Left lung (tissue), 10 donors: ENCODE data around the gene FADS2. TPM values are rescaled to one million over a fixed set of nuclear protein-coding genes. Genes with fewer than 3 reads are reported as not detected.

Experiments used
- ATAC-seq: fragments of 200-7000 bp; cut with Tn5 transposase; one replicate; pipeline ENCODE4 v1.9.1; 2020; ENCODE audit warnings: moderate library complexity
- DNase-seq, 4 donors: peaks; one replicate each; pipeline ENCODE4 v3.0.0-alpha.2; 2013 to 2020
- H3K27ac ChIP-seq, 2 donors: fragments of 200-600 bp; sonication (generic) in 1 of 2; one replicate each; pipeline versions ENCODE4 v1.5.0 to v1.8.0; 2020 to 2021
- H3K27me3 ChIP-seq, 2 donors: fragments of 200-600 bp; sonication (generic) in 1 of 2; one replicate each; pipeline versions ENCODE4 v1.5.0 to v1.8.0; 2020 to 2021
- H3K36me3 ChIP-seq, 2 donors: fragments of 200-600 bp; sonication (generic) in 1 of 2; one replicate each; pipeline versions ENCODE4 v1.5.0 to v1.8.0; 2020 to 2021
- H3K4me1 ChIP-seq, 2 donors: fragments of 200-600 bp; one replicate each; pipeline ENCODE4 v1.8.0; 2021
- H3K4me3 ChIP-seq, 2 donors: fragments of 200-600 bp; sonication (generic) in 1 of 2; one replicate each; pipeline versions ENCODE4 v1.5.0 to v1.8.0; 2020 to 2021; ENCODE audit warnings: mild to moderate bottlenecking in 1 of 2
- H3K9me3 ChIP-seq, 2 donors: fragments of 200-600 bp; sonication (generic) in 1 of 2; one replicate each; pipeline versions ENCODE4 v1.5.0 to v1.8.0; 2020 to 2021
- intact Hi-C, 2 donors: fragments of 100-400 bp; cut with DNase I; formaldehyde crosslinking; loops; one replicate each; pipeline versions ENCODE4 v1.11.2 to v1.14.2; 2022
- polyA plus RNA-seq, 6 donors: library from polyadenylated mRNA; unstranded; fragments of 120-200 nt; gene quantifications; one replicate each; pipeline ENCODE4 v1.2.1, GENCODE V29; 2013; ENCODE audit not compliant: insufficient read length in 6 of 6
- total RNA-seq, 2 donors: library from RNA; stranded (reverse); fragmentation: NEBNext Ultra II Directional; extraction: Animal tissue kit (Norgen Biotek cat#: 25700); gene quantifications; one replicate each; pipeline ENCODE4 v1.2.1, GENCODE V29; 2021
- TF ChIP-seq, protein P1 (sequence below), 2 donors: fragments of 200-600 bp; sonication (generic) in 1 of 2; IDR thresholded peaks; one replicate each; pipeline versions ENCODE4 v1.5.0 to v1.8.0; 2021; ENCODE audit warnings: antibody characterized with exemption in 2 of 2
- donor health status: DM: no; HTN: yes; CAD: no.
- donor health status: DM: no; HTN: no; CAD: no.

The FADS2 gene
- total and polyA plus RNA-seq, 8 donors, result 45.4 to 295 (median 94.9) TPM

DNA sequence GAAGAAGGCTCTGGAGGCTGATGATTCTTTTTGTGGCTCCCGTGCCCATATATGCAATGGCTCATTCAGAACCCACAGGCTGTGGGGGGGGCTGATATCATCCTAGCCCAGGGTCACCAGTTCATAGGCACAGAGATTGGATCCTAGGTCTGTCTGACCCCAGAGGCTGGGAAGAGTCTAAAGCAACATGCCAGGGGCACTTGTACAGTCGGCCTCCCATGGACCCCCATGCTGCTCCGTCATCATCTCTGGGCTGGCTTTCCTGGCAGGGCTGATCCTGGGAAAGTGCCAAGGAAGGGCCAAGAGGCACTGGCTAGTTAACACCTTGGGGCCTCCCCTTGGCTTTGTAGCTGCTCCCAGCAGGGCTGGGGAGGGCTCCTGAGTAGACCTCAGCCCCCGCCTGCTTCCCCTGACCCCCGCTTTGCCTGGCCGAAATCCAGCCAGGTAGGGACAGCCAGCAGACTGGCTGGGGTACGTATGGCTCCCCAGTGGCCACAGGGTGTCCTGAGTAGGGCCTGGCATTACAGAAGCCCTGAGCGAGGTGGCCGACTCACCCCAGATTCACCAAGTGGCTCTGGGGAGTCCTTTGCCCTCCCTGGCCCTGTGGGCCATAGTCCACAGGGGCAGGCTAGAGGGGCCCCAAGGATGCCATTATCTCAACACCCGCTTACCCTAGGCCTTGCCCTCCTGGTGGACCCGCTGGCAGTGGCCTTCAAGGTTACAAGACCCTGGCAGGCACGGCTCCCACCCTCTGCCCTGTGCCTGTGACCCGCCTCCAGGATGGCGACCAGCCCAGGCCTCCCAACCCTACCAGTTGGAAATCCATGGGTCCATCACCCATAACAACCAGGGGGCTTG lies 40.7 kb downstream of the FADS2 start:
- no peak for ATAC-seq
- H3K4me3 ChIP-seq, result no peak overlapping the region
- no peaks in the 10 kb centered on the region for H3K9me3 ChIP-seq
- H3K27me3 ChIP-seq, result peaks cover 0 to 8% of the 10 kb centered on the region in 2 donors
- TF ChIP-seq, protein P1, sequence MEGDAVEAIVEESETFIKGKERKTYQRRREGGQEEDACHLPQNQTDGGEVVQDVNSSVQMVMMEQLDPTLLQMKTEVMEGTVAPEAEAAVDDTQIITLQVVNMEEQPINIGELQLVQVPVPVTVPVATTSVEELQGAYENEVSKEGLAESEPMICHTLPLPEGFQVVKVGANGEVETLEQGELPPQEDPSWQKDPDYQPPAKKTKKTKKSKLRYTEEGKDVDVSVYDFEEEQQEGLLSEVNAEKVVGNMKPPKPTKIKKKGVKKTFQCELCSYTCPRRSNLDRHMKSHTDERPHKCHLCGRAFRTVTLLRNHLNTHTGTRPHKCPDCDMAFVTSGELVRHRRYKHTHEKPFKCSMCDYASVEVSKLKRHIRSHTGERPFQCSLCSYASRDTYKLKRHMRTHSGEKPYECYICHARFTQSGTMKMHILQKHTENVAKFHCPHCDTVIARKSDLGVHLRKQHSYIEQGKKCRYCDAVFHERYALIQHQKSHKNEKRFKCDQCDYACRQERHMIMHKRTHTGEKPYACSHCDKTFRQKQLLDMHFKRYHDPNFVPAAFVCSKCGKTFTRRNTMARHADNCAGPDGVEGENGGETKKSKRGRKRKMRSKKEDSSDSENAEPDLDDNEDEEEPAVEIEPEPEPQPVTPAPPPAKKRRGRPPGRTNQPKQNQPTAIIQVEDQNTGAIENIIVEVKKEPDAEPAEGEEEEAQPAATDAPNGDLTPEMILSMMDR (IDR thresholded peaks at IDR 0.05), result no peak
- intact Hi-C loops, result no loop called here
- H3K27ac ChIP-seq, result no peak overlapping the region
- peaks cover 0 to 28% of the 10 kb centered on the region in 2 donors for H3K36me3 ChIP-seq
- DNase-seq, result no peak
- peaks cover 0 to 7% of the 10 kb centered on the region in 2 donors for H3K4me1 ChIP-seq

DNA sequence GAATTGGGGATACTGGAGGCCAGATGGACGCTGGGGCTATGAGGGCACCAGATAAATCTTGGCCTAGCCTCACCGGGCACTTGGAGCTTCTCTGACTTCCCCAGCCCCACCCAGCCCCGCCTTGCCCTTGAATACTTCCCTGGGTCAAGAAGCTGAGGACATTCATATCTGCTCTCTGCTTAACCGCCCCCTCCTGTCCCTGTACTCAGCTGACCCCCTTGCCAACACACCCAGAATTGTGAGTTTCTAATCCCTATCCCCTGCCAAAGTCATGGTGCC lies 41.3 kb downstream of the FADS2 start:
- peaks cover 0 to 7% of the 10 kb centered on the region in 2 donors for H3K4me1 ChIP-seq
- H3K4me3 ChIP-seq, result no peak overlapping the region
- DNase-seq, result no peak
- no peak overlapping the region for H3K27ac ChIP-seq
- no peaks in the 10 kb centered on the region for H3K9me3 ChIP-seq
- TF ChIP-seq, protein P1 (IDR thresholded peaks at IDR 0.05), result no peak
- intact Hi-C loops, result no loop called here
- H3K36me3 ChIP-seq, result peaks cover 0 to 23% of the 10 kb centered on the region in 2 donors
- peaks cover 0 to 8% of the 10 kb centered on the region in 2 donors for H3K27me3 ChIP-seq
- no peak for ATAC-seq

DNA sequence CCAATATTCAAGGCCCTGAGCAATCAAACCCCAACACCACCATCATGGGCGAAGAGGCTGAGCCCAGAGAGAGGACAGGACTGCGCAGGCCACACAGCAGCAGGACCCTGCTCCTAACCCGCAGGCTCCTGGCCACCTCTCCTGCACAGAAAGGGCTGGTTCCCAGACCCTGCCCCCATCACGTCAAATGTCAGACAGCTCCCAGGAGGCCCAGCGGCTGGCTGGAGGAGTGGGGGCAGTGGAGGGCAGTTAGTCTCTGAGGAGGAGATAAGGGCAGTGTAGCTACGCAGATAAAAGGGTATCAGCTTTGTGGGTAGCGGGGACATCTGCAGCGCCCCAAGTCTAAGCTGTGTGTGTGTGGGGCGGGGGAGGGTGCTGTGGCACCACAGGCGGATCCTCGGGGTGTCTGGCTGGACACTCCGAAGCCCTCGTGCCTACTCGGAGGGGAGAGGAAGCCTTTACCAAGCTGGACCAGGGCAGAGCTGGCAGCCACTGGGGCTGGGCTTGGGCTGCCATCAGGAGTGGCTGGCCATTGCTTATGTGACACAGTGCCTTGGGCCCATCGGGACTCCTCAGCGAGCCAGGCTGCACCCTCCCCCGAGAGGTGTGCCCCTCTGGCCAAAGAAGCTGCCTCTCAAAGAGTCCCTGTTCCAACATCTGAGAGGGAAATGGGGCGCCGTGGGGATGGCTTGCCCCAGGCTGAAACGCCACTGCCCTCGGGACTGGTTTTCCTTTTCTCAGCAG lies 41.8 kb downstream of the FADS2 start:
- DNase-seq (no peak), ATAC-seq (no peak)
- Histone ChIP-seq H3K27me3 (peaks cover 0 to 8% of the 10 kb centered on the region in 2 donors), H3K9me3 (no peaks in the 10 kb centered on the region), H3K4me1 (peaks cover 0 to 7% of the 10 kb centered on the region in 2 donors), H3K4me3 (no peak overlapping the region), H3K27ac (no peak overlapping the region), H3K36me3 (peaks cover 0 to 18% of the 10 kb centered on the region in 2 donors)
- intact Hi-C loops, result no loop called here
- TF ChIP-seq, protein P1 (IDR thresholded peaks at IDR 0.05), result no peak

GRCh38 chr11:61870541-61871031 lies 42.5 kb downstream of the FADS2 start:
- Histone ChIP-seq H3K4me3 (no peak overlapping the region), H3K27ac (no peak overlapping the region), H3K27me3 (peaks cover 0 to 8% of the 10 kb centered on the region in 2 donors), H3K4me1 (peaks cover 0 to 7% of the 10 kb centered on the region in 2 donors), H3K36me3 (peaks cover 0 to 11% of the 10 kb centered on the region in 2 donors), H3K9me3 (no peaks in the 10 kb centered on the region)
- TF ChIP-seq, protein P1 (IDR thresholded peaks at IDR 0.05), result no peak
- ATAC-seq (no peak), DNase-seq (no peak)
- intact Hi-C loops, result no loop called here

- TF ChIP-seq, protein P1 (IDR thresholded peaks at IDR 0.05), result peak; percentile 80 to 86
- peak; percentile 94 for ATAC-seq
- Histone ChIP-seq H3K4me1 (peaks cover 0 to 7% of the 10 kb centered on the region in 2 donors), H3K27me3 (peaks cover 0 to 8% of the 10 kb centered on the region in 2 donors), H3K36me3 (peaks cover 0 to 5% of the 10 kb centered on the region in 2 donors), H3K4me3 (no peak overlapping the region), H3K27ac (no peak overlapping the region), H3K9me3 (no peaks in the 10 kb centered on the region)
- intact Hi-C loops, result no loop called here
- DNase-seq, result peak; percentile 57 to 92 (median 74)
These were observed 43.1 kb downstream of the FADS2 start for GRCh38 chr11:61871158-61871597.
